Naive thymus-derived CD8-positive, alpha-beta T cell (primary cell): ENCODE data around the gene TGIF2. TPM values are rescaled to one million over a fixed set of nuclear protein-coding genes. Genes with fewer than 3 reads are reported as not detected.
"Not testable (repeated sequence)": the region's sequence is repeated elsewhere in the genome, so short reads cannot be mapped to it uniquely, and the experiment has no call there.

ENCODE experiments used
- ATAC-seq, 2 donors: fragments of 150-1000 bp; cut with Tn5 transposase in 1 of 2; sonication (Bioruptor Pico), chemical (Tn5 transposase) in 1 of 2; 1 replicate in 1 of 2; 2 replicates in 1 of 2; pipeline ENCODE4 v1.10.0; 2021; ENCODE audit warnings: mild to moderate bottlenecking in 2 of 2, moderate library complexity in 2 of 2
- POLR2A ChIA-PET: fragments of 350-600 bp; sonication (Branson Sonifier 250); formaldehyde crosslinking; loops from one replicate; lab custom pipeline; 2021; ENCODE audit warnings: antibody characterized with exemption; lab: Charles Lee
- DNase-seq, 10 donors: peaks; one replicate each; pipeline versions ENCODE4 v3.0.0 to v3.0.0-alpha.2; 2020 to 2022
- H3K27ac Mint-ChIP-seq, 10 donors: one replicate each; pipeline ENCODE4 v1.8.0; 2020 to 2022; ENCODE audit warnings: mild to moderate bottlenecking in 10 of 10, mixed read lengths in 10 of 10, moderate library complexity in 4 of 10, inconsistent platforms in 1 of 10
- H3K27me3 Mint-ChIP-seq, 5 donors: one replicate each; pipeline ENCODE4 v1.8.0; 2021 to 2022; ENCODE audit warnings: mixed read lengths in 5 of 5
- H3K36me3 Mint-ChIP-seq, 3 donors: one replicate each; pipeline ENCODE4 v1.8.0; 2020 to 2022; ENCODE audit warnings: mixed read lengths in 3 of 3, mild to moderate bottlenecking in 2 of 3, inconsistent platforms in 1 of 3
- H3K4me1 Mint-ChIP-seq, 4 donors: one replicate each; pipeline ENCODE4 v1.8.0; 2021 to 2022; ENCODE audit warnings: mixed read lengths in 4 of 4
- H3K4me3 Mint-ChIP-seq, 10 donors: one replicate each; pipeline ENCODE4 v1.8.0; 2020 to 2022; ENCODE audit warnings: mild to moderate bottlenecking in 10 of 10, mixed read lengths in 10 of 10, moderate library complexity in 6 of 10, inconsistent platforms in 1 of 10
- H3K9me3 Mint-ChIP-seq, 9 donors: one replicate each; pipeline ENCODE4 v1.8.0; 2020 to 2022; ENCODE audit warnings: mixed read lengths in 9 of 9, mild to moderate bottlenecking in 3 of 9, inconsistent platforms in 1 of 9, moderate library complexity in 1 of 9
- polyA plus RNA-seq, 3 donors: library from polyadenylated mRNA; unstranded; fragments of 300-500 nt; fragmentation: Illumina TruSeq; gene quantifications; one replicate each; pipeline ENCODE4 v1.2.3, GENCODE V29; 2021
- total RNA-seq, 8 experiments: library from RNA in 2 of 8; stranded (reverse) in 2 of 8; gene quantifications; one replicate each; pipeline ENCODE4 v1.2.3 and lab custom pipeline; 2021 to 2026

TGIF2 gene
- total and polyA plus RNA-seq, 5 experiments from 2014 or later = 25.7 to 38.4 (median 36.8) TPM

DNA sequence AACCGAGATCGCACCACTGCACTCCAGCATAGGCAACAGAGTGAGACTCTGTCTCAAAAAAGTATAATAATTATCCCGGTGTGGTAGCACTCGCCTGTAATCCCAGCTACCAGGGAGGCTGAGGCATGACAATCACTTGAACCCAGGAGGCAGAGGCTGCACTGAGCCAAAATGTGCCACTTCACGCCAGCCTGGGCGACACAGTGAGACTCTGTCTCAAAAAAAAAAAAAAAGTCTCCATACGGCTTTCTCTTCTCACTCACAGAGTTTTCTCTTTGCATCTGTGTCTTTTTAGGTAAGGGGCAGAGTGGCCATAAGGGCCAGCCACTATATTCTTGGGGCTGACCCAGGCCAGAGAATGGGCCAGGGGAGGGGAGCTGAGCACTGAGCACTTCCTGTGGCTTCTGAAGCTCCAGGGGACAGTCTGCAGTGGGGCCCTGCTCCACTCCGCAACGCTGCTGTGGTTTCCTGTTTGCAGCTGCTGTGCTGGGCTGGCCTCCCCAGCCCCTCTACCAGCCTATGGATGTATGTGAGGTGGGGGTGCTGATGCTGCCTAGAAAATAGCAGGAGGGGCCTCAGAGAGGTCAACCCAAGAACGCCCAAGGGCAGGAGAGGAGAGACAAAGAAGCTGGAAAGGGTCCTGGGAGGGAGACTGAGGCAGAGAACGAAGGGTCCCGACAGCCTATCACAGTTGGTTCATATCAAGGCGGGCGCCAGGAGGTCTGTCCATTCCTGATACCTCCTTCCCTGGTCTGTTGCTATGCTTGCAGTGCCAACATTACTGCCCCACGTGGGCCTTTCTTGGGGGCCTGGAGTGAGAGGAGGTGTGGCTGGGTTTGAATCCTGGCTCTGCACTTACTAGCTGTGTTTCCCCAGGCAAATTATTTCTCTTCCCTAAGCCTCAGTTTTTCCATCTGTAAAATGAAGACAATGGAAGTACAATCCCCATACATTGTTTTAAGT lies 56.6 kb downstream of the TGIF2 start:
- POLR2A ChIA-PET = interaction anchor here (0.7 to 6.7 kb wide), 22 partner anchors 8 to 1169 kb away, joined by 3 to 108 read pairs (median 4); partner anchors contain the start of genes RAB5IF, SLA2 and TGIF2
- H3K27me3 Mint-ChIP-seq = no peaks in the 10 kb centered on the region
- no peaks in the 10 kb centered on the region for H3K9me3 Mint-ChIP-seq
- H3K4me3 Mint-ChIP-seq = peak overlapping the region; percentile 60 to 91 (median 86)
- peak; percentile 94 to 96 for ATAC-seq
- peak in 9 of 10 donors; percentile 14 to 57 (median 40) for DNase-seq
- peaks cover 4 to 85% (median 34%) of the 10 kb centered on the region in 3 donors for H3K36me3 Mint-ChIP-seq
- peaks cover 25 to 71% (median 63%) of the 10 kb centered on the region in 4 donors for H3K4me1 Mint-ChIP-seq
- H3K27ac Mint-ChIP-seq = peak overlapping the region; percentile 93 to 99 (median 97)

- H3K9me3 Mint-ChIP-seq = no peaks in the 10 kb centered on the region
- H3K4me1 Mint-ChIP-seq = peaks cover 27 to 76% (median 62%) of the 10 kb centered on the region in 4 donors
- ATAC-seq = no peak
- H3K4me3 Mint-ChIP-seq = peak overlapping the region in 5 of 10 donors; percentile 14 to 43 (median 26)
- POLR2A ChIA-PET = interaction anchor here (6.7 kb wide), 1 partner anchor 12 kb away, joined by 108 read pairs; the partner anchor contains the start of gene SLA2
- H3K27ac Mint-ChIP-seq = peak overlapping the region; percentile 89 to 98 (median 96)
- H3K36me3 Mint-ChIP-seq = peaks cover 4 to 81% (median 33%) of the 10 kb centered on the region in 3 donors
- no peak for DNase-seq
- H3K27me3 Mint-ChIP-seq = no peaks in the 10 kb centered on the region
These were observed 58.2 kb downstream of the TGIF2 start for GRCh38 chr20:36631646-36632045.

GRCh38 chr20:36632147-36632486 lies 58.7 kb downstream of the TGIF2 start:
- peaks cover 4 to 81% (median 29%) of the 10 kb centered on the region in 3 donors for H3K36me3 Mint-ChIP-seq

DNA sequence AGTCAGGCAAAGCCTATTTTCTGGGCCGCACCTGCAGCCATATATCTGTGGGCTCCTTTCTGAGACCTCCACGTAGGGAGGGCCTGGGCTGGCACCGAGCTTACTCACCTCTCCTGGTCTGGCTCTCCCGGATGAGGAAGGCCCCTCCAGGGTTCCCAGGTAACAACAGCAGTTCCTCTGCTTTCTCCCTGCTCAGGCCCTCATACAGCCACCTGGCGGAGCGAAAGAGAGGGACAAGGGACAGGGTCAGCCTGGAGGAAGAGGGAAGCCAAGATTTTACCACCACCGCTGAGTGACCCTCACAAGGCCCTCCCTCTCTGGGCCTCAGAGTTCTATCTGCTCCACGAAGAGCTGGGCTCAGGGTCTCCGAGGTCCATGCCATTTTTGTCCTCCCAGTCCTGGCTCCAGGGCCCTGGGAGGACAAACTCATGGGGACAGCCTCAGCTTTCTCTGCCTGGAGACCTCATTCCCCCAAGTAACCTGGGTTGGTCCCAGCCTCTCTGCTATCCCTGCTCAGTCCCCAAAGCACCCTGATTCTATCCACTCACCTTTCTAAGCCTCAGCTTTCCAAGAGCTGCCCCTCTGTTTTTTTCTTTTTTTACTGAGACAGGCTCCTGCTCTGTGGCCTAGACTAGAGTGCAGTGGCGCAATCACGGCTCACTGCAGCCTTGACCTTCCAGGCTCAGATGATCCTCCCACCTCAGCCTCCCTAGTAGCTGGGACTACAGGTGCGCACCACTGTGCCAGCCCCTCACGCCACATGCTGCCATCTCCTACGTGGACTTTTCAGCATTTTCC lies 59.3 kb downstream of the TGIF2 start:
- Mint-ChIP-seq H3K9me3 (no peaks in the 10 kb centered on the region), H3K27ac (peak overlapping the region; percentile 80 to 98 (median 96)), H3K27me3 (no peaks in the 10 kb centered on the region), H3K4me1 (peaks cover 26 to 73% (median 52%) of the 10 kb centered on the region in 4 donors), H3K4me3 (peak overlapping the region in 2 of 10 donors; percentile 15 to 18), H3K36me3 (peaks cover 4 to 81% (median 30%) of the 10 kb centered on the region in 3 donors)
- DNase-seq (no peak), ATAC-seq (no peak)
- POLR2A ChIA-PET = interaction anchor here (0.9 to 6.7 kb wide), 3 partner anchors 11 to 27 kb away, joined by 3 to 108 read pairs (median 3); partner anchors contain the start of genes RAB5IF and SLA2

More at GRCh38 chr20:36632147-36632486, 58.7 kb downstream of the TGIF2 start:
- Mint-ChIP-seq H3K27me3 (no peaks in the 10 kb centered on the region), H3K27ac (peak overlapping the region; percentile 89 to 98 (median 96)), H3K4me3 (peak overlapping the region in 5 of 10 donors; percentile 8 to 43 (median 19)), H3K4me1 (peaks cover 26 to 74% (median 57%) of the 10 kb centered on the region in 4 donors), H3K9me3 (no peaks in the 10 kb centered on the region)
- DNase-seq = no peak
- no peak for ATAC-seq
- POLR2A ChIA-PET = interaction anchor here (1.4 to 6.7 kb wide), 2 partner anchors 12 to 26 kb away, joined by 3 to 108 read pairs; partner anchors contain the start of genes RAB5IF and SLA2

DNA sequence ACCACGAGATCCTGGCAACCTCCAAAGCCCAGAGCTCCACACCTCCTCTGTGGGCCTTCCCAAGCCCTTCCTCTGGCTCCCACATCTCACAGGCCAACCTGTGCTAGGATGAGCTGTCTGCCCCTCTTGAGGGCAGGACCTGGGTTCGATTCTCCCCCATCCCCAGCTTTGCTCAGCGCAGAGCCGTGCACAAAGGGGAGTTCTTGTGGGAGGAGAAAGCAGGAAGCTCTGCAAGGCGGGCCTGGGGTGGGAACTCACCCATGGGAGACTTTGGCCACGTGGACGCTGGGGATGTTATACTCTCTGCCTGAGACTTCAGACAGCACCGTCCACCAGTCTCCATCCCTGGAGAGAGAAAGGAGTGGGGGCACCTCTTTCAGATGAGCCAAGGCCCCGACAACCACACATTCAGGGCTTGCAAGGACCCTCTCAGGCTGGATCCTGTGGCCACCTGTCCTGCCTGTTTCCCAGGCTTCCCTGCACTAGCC lies 59.9 kb downstream of the TGIF2 start:
- no peaks in the 10 kb centered on the region for H3K9me3 Mint-ChIP-seq

GRCh38 chr20:36634342-36634741 lies 60.9 kb downstream of the TGIF2 start:
- no peak for DNase-seq
- no peak for ATAC-seq
- peaks cover 4 to 86% (median 24%) of the 10 kb centered on the region in 3 donors for H3K36me3 Mint-ChIP-seq
- peak overlapping the region; percentile 53 to 97 (median 85) for H3K27ac Mint-ChIP-seq
- H3K4me1 Mint-ChIP-seq = peaks cover 24 to 68% (median 39%) of the 10 kb centered on the region in 4 donors
- POLR2A ChIA-PET = interaction anchor here (0.8 kb wide), 1 partner anchor 12 kb away, joined by 3 read pairs; the partner anchor contains the start of gene SLA2
- no peak overlapping the region for H3K4me3 Mint-ChIP-seq
- no peaks in the 10 kb centered on the region for H3K27me3 Mint-ChIP-seq
- H3K9me3 Mint-ChIP-seq = no peaks in the 10 kb centered on the region

More for the DNA sequence above, 59.9 kb downstream of the TGIF2 start:
- H3K36me3 Mint-ChIP-seq = peaks cover 4 to 81% (median 26%) of the 10 kb centered on the region in 3 donors
- no peak for ATAC-seq
- H3K27ac Mint-ChIP-seq = peak overlapping the region in 9 of 10 donors; percentile 20 to 98 (median 95)
- DNase-seq = no peak
- POLR2A ChIA-PET = interaction anchor here (0.9 to 6.7 kb wide), 3 partner anchors 11 to 28 kb away, joined by 3 to 108 read pairs (median 3); partner anchors contain the start of genes RAB5IF and SLA2
- peaks cover 26 to 72% (median 47%) of the 10 kb centered on the region in 4 donors for H3K4me1 Mint-ChIP-seq
- H3K4me3 Mint-ChIP-seq = no peak overlapping the region
- H3K27me3 Mint-ChIP-seq = no peaks in the 10 kb centered on the region

GRCh38 chr20:36638876-36639400 lies 65.5 kb downstream of the TGIF2 start:
- H3K27me3 Mint-ChIP-seq, H3K4me3 Mint-ChIP-seq, DNase-seq, H3K9me3 Mint-ChIP-seq, ATAC-seq: not testable (repeated sequence)
- POLR2A ChIA-PET = interaction anchor here (0.7 kb wide), 1 partner anchor 13 kb away, joined by 4 read pairs; no protein-coding TSS in a partner anchor
- Mint-ChIP-seq H3K4me1 (peaks cover 21 to 55% (median 36%) of the 10 kb centered on the region in 4 donors), H3K27ac (peak overlapping the region in 5 of 10 donors; percentile 12 to 71 (median 48)), H3K36me3 (peaks cover 4 to 81% (median 16%) of the 10 kb centered on the region in 3 donors)

DNA sequence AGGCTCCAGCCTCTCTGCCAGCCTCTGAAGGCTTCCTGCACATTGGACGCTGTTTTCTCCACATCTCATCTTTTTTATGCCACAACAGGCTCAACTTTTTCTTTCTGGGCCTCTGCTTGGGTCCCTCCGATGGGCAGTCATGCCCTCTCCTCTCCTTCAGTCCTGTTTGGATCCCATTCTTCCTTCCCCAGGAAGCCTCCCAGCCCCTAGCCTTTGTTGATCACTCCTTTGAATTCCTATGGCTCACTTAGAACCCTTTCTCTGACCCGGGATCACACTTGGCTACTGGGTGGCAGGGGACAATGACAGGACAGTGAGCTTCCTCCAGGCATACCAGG lies 68.1 kb downstream of the TGIF2 start:
- Mint-ChIP-seq H3K27me3 (no peaks in the 10 kb centered on the region), H3K4me1 (peaks cover 29 to 57% (median 54%) of the 10 kb centered on the region in 4 donors), H3K9me3 (no peaks in the 10 kb centered on the region), H3K36me3 (peaks cover 0 to 66% (median 16%) of the 10 kb centered on the region in 3 donors), H3K4me3 (peak overlapping the region in 7 of 10 donors; percentile 14 to 99 (median 33)), H3K27ac (peak overlapping the region; percentile 68 to 90 (median 78))
- no peak for DNase-seq
- POLR2A ChIA-PET = interaction anchor here (0.6 to 7.8 kb wide), 4 partner anchors 11 to 892 kb away, joined by 6 to 108 read pairs (median 55); partner anchors contain the start of gene RAB5IF
- ATAC-seq = no peak

DNA sequence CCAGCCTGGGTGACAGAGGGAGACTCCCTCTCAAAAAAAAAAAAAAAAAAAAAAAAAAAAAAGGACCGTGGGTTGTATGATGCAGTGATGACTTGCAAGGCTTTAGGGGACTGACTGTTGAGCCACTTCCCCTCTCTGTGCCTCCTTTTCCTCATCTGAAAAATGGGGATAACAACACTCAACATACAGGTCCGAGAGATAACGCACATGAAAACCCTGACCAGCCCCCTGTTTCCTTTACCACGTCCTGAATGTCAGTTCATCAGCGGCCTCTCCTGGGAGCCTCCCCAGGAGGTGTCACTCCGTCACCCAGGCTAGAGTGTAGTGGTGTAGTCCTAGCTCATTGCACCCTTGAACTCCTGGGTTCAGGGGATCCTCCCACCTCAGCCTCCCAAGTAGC lies 68.7 kb downstream of the TGIF2 start:
- no peak for DNase-seq
- H3K27me3 Mint-ChIP-seq = no peaks in the 10 kb centered on the region

More for the DNA sequence above, 68.7 kb downstream of the TGIF2 start:
- Mint-ChIP-seq H3K36me3 (peaks cover 0 to 60% (median 16%) of the 10 kb centered on the region in 3 donors), H3K9me3 (no peaks in the 10 kb centered on the region), H3K4me1 (peaks cover 30 to 61% (median 57%) of the 10 kb centered on the region in 4 donors), H3K27ac (peak overlapping the region; percentile 60 to 99 (median 86)), H3K4me3 (peak overlapping the region; percentile 67 to 99 (median 98))
- no peak for ATAC-seq
- POLR2A ChIA-PET = interaction anchor here (0.6 to 7.8 kb wide), 5 partner anchors 12 to 891 kb away, joined by 3 to 108 read pairs (median 45); partner anchors contain the start of gene RAB5IF
